HCT116 (cell line): ENCODE data around the gene NUBPL.

Source experiments
- EZH2 ChIP-seq: fragments of 200-600 bp; sonication (generic); IDR thresholded peaks from 2 replicates; pipeline ENCODE4 v1.6.1; 2017; ENCODE audit warnings: antibody characterized with exemption, mixed run types
- POLR2A ChIP-seq: IDR thresholded peaks from 2 replicates; pipeline ENCODE4 v1.7.0; 2011; ENCODE audit warnings: borderline replicate concordance; ENCODE audit not compliant: insufficient read depth, insufficient read length; ENCODE audit errors: extremely low read depth
- POLR2AphosphoS5 ChIP-seq: IDR thresholded peaks from 2 replicates; pipeline ENCODE4 v1.6.1; 2011; ENCODE audit warnings: mild to moderate bottlenecking, low read depth, low read length, moderate library complexity
- RAD21 ChIP-seq: IDR thresholded peaks from 2 replicates; pipeline ENCODE4 v1.6.1; 2012; ENCODE audit warnings: low read depth, mild to moderate bottlenecking
- TF ChIP-seq, protein P1 (sequence below), 3 experiments: fragments of 200-600 bp in 1 of 3; sonication (generic) in 1 of 3; IDR thresholded peaks in 2 of 3; conservative IDR thresholded peaks in 1 of 3; 2 replicates each; pipeline ENCODE4 v1.5.1; 2012 to 2017; ENCODE audit warnings: low read depth in 2 of 3, low read length in 2 of 3, antibody characterized with exemption in 1 of 3, borderline replicate concordance in 1 of 3, control low read depth in 1 of 3, mild to moderate bottlenecking in 1 of 3, mixed read lengths in 1 of 3, mixed run types in 1 of 3, moderate library complexity in 1 of 3; ENCODE audit not compliant: insufficient read depth in 1 of 3

DNA sequence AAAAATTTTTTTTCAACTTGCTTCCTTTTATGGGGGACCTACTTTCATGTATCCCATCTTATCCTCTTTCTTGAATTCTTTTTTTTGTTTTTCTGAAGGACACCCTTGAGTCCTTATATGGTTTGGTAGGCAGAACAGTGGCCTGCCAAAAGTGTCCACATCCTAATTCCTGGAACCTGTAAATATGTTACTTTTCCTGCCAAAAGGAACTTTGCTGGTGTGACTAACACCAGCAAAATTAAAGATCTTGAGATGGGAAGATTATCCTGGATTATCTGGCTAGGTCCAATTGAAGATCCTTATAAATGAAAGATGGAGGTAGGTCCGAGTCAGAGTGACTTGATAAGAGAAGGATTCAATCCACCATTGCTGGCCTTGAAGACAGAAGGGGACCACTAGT is 5.3 kb downstream of the NUBPL start:
- TF ChIP-seq POLR2A: no peak
- no peak for TF ChIP-seq EZH2
- no peak for TF ChIP-seq POLR2AphosphoS5
- TF ChIP-seq RAD21: no peak
- TF ChIP-seq, protein P1, sequence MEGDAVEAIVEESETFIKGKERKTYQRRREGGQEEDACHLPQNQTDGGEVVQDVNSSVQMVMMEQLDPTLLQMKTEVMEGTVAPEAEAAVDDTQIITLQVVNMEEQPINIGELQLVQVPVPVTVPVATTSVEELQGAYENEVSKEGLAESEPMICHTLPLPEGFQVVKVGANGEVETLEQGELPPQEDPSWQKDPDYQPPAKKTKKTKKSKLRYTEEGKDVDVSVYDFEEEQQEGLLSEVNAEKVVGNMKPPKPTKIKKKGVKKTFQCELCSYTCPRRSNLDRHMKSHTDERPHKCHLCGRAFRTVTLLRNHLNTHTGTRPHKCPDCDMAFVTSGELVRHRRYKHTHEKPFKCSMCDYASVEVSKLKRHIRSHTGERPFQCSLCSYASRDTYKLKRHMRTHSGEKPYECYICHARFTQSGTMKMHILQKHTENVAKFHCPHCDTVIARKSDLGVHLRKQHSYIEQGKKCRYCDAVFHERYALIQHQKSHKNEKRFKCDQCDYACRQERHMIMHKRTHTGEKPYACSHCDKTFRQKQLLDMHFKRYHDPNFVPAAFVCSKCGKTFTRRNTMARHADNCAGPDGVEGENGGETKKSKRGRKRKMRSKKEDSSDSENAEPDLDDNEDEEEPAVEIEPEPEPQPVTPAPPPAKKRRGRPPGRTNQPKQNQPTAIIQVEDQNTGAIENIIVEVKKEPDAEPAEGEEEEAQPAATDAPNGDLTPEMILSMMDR (IDR thresholded peaks at IDR 0.05 in 2 of 3, conservative IDR thresholded peaks at IDR 0.05 in 1 of 3; ENCODE audit: borderline replicate concordance in 1 of 3, insufficient read depth in 1 of 3, low read depth in 2 of 3, low read length in 2 of 3): no peak
